ENCODE results near the gene HMGXB3. TPM values are rescaled to one million over a fixed set of nuclear protein-coding genes. Genes with fewer than 3 reads are reported as not detected.

The HMGXB3 gene
- total RNA-seq, 1 donor from 2014 or later, result 36.8 TPM

- intact Hi-C loops (cut with micrococcal nuclease), result no loop called here
- no peak for TF ChIP-seq CTCF (IDR thresholded peaks at IDR 0.05)
- peaks cover 38% of the 10 kb centered on the region for H3K36me3 Mint-ChIP-seq (ENCODE audit: low read depth)
- H3K27ac Mint-ChIP-seq, result no peak overlapping the region
- H3K27me3 Mint-ChIP-seq, result no peaks in the 10 kb centered on the region
- no peak for ATAC-seq (ENCODE audit: low read depth)
- POLR2A ChIA-PET, result interaction anchor here (0.7 kb wide), 1 partner anchor 200 kb away, joined by 3 read pairs; no protein-coding TSS in a partner anchor
- no peaks in the 10 kb centered on the region for H3K4me1 Mint-ChIP-seq
- H3K4me3 Mint-ChIP-seq, result no peak overlapping the region
- no peaks in the 10 kb centered on the region for H3K9me3 Mint-ChIP-seq
- DNase-seq, result no peak
- CTCF ChIA-PET, result interaction anchor here (1.2 to 1.8 kb wide), 4 partner anchors 8 to 23 kb away, joined by 3 to 5 read pairs (median 3); no protein-coding TSS in a partner anchor
Measured at GRCh38 chr5:149982505-149982904, 18.0 kb upstream of the HMGXB3 start.

GRCh38 chr5:149988126-149988525, 12.4 kb upstream of the HMGXB3 start:
- POLR2A ChIA-PET, result no interaction called here
- Mint-ChIP-seq H3K27ac (no peak overlapping the region), H3K4me3 (no peak overlapping the region), H3K27me3 (no peaks in the 10 kb centered on the region), H3K36me3 (ENCODE audit: low read depth) (peaks cover 2% of the 10 kb centered on the region), H3K9me3 (no peaks in the 10 kb centered on the region), H3K4me1 (no peaks in the 10 kb centered on the region)
- intact Hi-C loops (cut with micrococcal nuclease), result no loop called here
- DNase-seq, result no peak
- CTCF ChIA-PET, result interaction anchor here (1.4 kb wide), 1 partner anchor 154 kb away, joined by 3 read pairs; no protein-coding TSS in a partner anchor
- no peak for ATAC-seq (ENCODE audit: low read depth)
- TF ChIP-seq CTCF (IDR thresholded peaks at IDR 0.05), result no peak

GRCh38 chr5:149990518-149991376, 9.8 kb upstream of the HMGXB3 start:
- peak; percentile 95 for TF ChIP-seq CTCF (IDR thresholded peaks at IDR 0.05)

GRCh38 chr5:149993471-149993870, 7.1 kb upstream of the HMGXB3 start:
- ChIA-PET POLR2A (interaction anchor here (0.6 kb wide), 1 partner anchor 19 kb away, joined by 5 read pairs; no protein-coding TSS in a partner anchor), CTCF (interaction anchor here (1.0 to 3.9 kb wide), 4 partner anchors 11 to 164 kb away, joined by 3 to 43 read pairs (median 4); no protein-coding TSS in a partner anchor)
- ATAC-seq (ENCODE audit: low read depth) (no peak), DNase-seq (no peak)
- intact Hi-C loops (cut with micrococcal nuclease), result loop anchor here (5.0 kb wide), 1 partner anchor 141 kb away; no protein-coding TSS in a partner anchor
- no peak overlapping the region for H3K27ac Mint-ChIP-seq
- no peak for TF ChIP-seq CTCF (IDR thresholded peaks at IDR 0.05)
- H3K36me3 Mint-ChIP-seq (ENCODE audit: low read depth), result peaks cover 15% of the 10 kb centered on the region
- no peaks in the 10 kb centered on the region for H3K27me3 Mint-ChIP-seq
- no peaks in the 10 kb centered on the region for H3K9me3 Mint-ChIP-seq
- no peaks in the 10 kb centered on the region for H3K4me1 Mint-ChIP-seq
- H3K4me3 Mint-ChIP-seq, result no peak overlapping the region

More at GRCh38 chr5:149990518-149991376, 9.8 kb upstream of the HMGXB3 start:
- Mint-ChIP-seq H3K4me1 (no peaks in the 10 kb centered on the region), H3K27ac (no peak overlapping the region), H3K9me3 (no peaks in the 10 kb centered on the region), H3K27me3 (no peaks in the 10 kb centered on the region), H3K4me3 (no peak overlapping the region), H3K36me3 (ENCODE audit: low read depth) (peaks cover 10% of the 10 kb centered on the region)
- ATAC-seq (ENCODE audit: low read depth), result peak; percentile 99
- ChIA-PET POLR2A (interaction anchor here (0.9 kb wide), 1 partner anchor 9 kb away, joined by 6 read pairs; the partner anchor contains the start of genes HMGXB3 and TIGD6), CTCF (interaction anchor here (0.5 to 3.9 kb wide), 21 partner anchors 9 to 373 kb away, joined by 3 to 92 read pairs (median 5); partner anchors contain the start of genes HMGXB3, SLC26A2 and TIGD6)
- DNase-seq, result peak; percentile 34
- intact Hi-C loops (cut with micrococcal nuclease), result loop anchor here (1.0 to 5.0 kb wide), 5 partner anchors 30 to 354 kb away; partner anchors contain the start of gene SLC26A2

Measured in activated B cell treated with CpG ODN at 0.5 μM for 24 hours (primary cell).